ENCODE measurements around the gene DNAH3. TPM values are rescaled to one million over a fixed set of nuclear protein-coding genes. Genes with fewer than 3 reads are reported as not detected.
"Not testable (repeated sequence)": the region's sequence is repeated elsewhere in the genome, so short reads cannot be mapped to it uniquely, and the experiment has no call there.

The DNAH3 gene
- total RNA-seq, 1 experiment from 2014 or later: 0.57 TPM

DNA sequence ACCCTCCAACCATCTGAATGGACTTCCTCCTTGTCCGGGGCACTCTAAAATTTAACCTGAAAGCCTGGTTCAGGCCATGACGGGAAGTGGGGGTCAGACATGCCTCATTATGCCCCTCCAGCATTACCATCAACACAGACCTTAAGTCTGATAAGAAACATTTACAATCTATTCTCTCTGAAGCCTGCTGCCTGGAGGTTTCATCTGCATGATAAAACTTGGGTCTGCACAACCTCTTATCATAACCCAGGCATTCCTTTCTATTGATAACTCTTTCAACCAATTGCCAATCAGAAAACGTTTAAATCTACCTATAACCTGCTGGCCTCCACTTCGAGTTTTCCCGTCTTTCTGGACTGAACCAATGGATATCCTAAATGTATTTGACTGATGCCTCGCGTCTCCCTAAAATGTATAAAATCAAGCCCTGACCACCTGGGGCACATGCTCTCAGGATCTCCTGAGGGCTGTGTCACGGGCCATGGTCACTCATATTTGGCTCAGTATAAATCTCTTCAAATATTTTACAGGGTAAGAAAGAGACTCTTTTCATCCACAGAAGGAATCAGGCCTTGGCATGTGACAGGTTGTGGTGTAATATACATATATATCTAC lies 204.5 kb downstream of the DNAH3 start:
- H3K4me1 Mint-ChIP-seq: peaks cover 18% of the 10 kb centered on the region
- H3K27me3 Mint-ChIP-seq (ENCODE audit: low read depth): no peaks in the 10 kb centered on the region
- ATAC-seq: no peak
- H3K4me3 Mint-ChIP-seq: no peak overlapping the region
- ChIA-PET POLR2A (no interaction called here), CTCF (no interaction called here)
- no peak for DNase-seq (ENCODE audit: low spot score)
- H3K9me3 Mint-ChIP-seq: no peaks in the 10 kb centered on the region
- no peak overlapping the region for H3K27ac Mint-ChIP-seq
- H3K36me3 Mint-ChIP-seq: no peaks in the 10 kb centered on the region
- TF ChIP-seq ETV6 (CRISPR knock-in tag; IDR thresholded peaks at IDR 0.05) (no peak), SMAD4 (CRISPR knock-in tag; IDR thresholded peaks at IDR 0.05) (no peak), ESRRA (CRISPR knock-in tag; IDR thresholded peaks at IDR 0.05; ENCODE audit: borderline replicate concordance) (no peak), RORB (CRISPR knock-in tag; IDR thresholded peaks at IDR 0.05) (no peak), ZNF232 (CRISPR knock-in tag; IDR thresholded peaks at IDR 0.05) (no peak), ZNF121 (CRISPR knock-in tag; IDR thresholded peaks at IDR 0.05) (no peak), ZNF138 (CRISPR knock-in tag; conservative IDR thresholded peaks at IDR 0.05) (no peak), ELF4 (CRISPR knock-in tag; IDR thresholded peaks at IDR 0.05; ENCODE audit: low read depth) (no peak), USF2 (CRISPR knock-in tag; IDR thresholded peaks at IDR 0.05) (no peak), KAT7 (CRISPR knock-in tag; IDR thresholded peaks at IDR 0.05; ENCODE audit: borderline replicate concordance) (no peak), NR1H2 (CRISPR knock-in tag; IDR thresholded peaks at IDR 0.05) (no peak), ATF1 (CRISPR knock-in tag; IDR thresholded peaks at IDR 0.05) (no peak), FOXJ3 (CRISPR knock-in tag; IDR thresholded peaks at IDR 0.05; ENCODE audit: borderline replicate concordance) (no peak), HMGA2 (CRISPR knock-in tag; IDR thresholded peaks at IDR 0.05) (no peak)
- TF ChIP-seq, protein P1, sequence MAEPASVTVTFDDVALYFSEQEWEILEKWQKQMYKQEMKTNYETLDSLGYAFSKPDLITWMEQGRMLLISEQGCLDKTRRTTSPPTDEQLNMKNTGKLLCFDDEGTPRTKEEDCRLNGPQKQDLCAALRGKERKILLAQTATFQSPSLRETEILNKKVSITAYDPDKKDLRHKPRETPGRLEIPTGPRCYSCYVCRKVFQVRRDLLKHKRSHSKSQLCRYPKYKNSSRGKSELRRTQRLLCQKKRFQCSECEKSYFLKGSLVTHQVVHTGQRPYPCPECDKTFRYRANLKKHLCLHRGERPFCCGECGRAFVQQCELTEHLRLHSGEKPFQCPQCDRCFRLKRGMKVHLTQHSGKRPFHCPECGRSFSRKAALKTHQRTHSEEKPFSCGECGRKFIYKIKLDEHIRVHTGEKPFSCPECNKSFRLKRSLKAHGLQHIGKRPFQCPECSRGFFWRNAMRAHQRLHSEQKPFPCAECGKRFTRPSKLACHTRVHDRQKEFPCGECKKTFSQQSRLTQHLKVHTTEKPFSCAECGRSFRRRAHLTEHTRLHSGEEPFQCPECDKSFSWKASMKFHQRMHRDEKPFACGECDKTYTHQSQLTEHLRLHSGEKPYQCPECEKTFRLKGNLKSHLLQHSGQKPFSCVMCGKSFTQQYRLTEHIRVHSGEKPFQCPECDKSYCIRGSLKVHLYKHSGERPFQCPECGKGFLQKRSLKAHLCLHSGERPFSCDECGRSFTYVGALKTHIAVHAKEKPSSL (CRISPR knock-in tag; conservative IDR thresholded peaks at IDR 0.05): no peak
- TF ChIP-seq, protein P2, sequence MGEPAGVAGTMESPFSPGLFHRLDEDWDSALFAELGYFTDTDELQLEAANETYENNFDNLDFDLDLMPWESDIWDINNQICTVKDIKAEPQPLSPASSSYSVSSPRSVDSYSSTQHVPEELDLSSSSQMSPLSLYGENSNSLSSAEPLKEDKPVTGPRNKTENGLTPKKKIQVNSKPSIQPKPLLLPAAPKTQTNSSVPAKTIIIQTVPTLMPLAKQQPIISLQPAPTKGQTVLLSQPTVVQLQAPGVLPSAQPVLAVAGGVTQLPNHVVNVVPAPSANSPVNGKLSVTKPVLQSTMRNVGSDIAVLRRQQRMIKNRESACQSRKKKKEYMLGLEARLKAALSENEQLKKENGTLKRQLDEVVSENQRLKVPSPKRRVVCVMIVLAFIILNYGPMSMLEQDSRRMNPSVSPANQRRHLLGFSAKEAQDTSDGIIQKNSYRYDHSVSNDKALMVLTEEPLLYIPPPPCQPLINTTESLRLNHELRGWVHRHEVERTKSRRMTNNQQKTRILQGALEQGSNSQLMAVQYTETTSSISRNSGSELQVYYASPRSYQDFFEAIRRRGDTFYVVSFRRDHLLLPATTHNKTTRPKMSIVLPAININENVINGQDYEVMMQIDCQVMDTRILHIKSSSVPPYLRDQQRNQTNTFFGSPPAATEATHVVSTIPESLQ (CRISPR knock-in tag; IDR thresholded peaks at IDR 0.05): no peak
- TF ChIP-seq, protein P3, sequence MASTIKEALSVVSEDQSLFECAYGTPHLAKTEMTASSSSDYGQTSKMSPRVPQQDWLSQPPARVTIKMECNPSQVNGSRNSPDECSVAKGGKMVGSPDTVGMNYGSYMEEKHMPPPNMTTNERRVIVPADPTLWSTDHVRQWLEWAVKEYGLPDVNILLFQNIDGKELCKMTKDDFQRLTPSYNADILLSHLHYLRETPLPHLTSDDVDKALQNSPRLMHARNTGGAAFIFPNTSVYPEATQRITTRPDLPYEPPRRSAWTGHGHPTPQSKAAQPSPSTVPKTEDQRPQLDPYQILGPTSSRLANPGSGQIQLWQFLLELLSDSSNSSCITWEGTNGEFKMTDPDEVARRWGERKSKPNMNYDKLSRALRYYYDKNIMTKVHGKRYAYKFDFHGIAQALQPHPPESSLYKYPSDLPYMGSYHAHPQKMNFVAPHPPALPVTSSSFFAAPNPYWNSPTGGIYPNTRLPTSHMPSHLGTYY (CRISPR knock-in tag; IDR thresholded peaks at IDR 0.05): no peak
- TF ChIP-seq, protein P4, sequence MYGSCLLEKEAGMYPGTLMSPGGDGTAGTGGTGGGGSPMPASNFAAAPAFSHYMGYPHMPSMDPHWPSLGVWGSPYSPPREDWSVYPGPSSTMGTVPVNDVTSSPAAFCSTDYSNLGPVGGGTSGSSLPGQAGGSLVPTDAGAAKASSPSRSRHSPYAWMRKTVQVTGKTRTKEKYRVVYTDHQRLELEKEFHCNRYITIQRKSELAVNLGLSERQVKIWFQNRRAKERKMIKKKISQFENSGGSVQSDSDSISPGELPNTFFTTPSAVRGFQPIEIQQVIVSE (CRISPR knock-in tag; IDR thresholded peaks at IDR 0.05; ENCODE audit: borderline replicate concordance): no peak

DNA sequence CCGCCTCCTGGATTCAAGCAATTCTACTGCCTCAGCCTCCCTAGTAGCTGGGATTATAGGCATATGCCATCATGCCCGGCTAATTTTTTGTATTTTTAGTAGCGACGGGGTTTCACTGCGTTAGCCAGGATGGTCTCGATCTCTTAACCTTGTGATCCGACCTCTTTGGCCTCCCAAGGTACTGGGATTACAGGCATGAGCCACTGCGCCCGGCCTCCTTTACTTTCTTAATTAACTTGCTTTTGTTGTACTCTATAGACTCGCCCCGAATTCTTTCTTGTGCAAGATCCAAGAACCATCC lies 205.1 kb downstream of the DNAH3 start:
- CTCF ChIA-PET; DNase-seq (ENCODE audit: low spot score); H3K4me3 Mint-ChIP-seq; H3K36me3 Mint-ChIP-seq; H3K27ac Mint-ChIP-seq; POLR2A ChIA-PET; H3K9me3 Mint-ChIP-seq; ATAC-seq; H3K27me3 Mint-ChIP-seq (ENCODE audit: low read depth): not testable (repeated sequence)
- H3K4me1 Mint-ChIP-seq: peaks cover 18% of the 10 kb centered on the region
